Uterus (tissue), 2 donors: ENCODE data around the gene ZNF750.

Source experiments
- CTCF ChIP-seq, 4 experiments: fragments of 200-600 bp in 2 of 4; fragments of 450-650 bp in 2 of 4; sonication (generic) in 2 of 4; IDR thresholded peaks; one replicate each; pipeline ENCODE4 v1.5.1; 2016 to 2019; ENCODE audit warnings: antibody characterized with exemption in 4 of 4, mild to moderate bottlenecking in 2 of 4, moderate library complexity in 1 of 4
- POLR2A ChIP-seq, 2 donors: fragments of 450-650 bp; IDR thresholded peaks; one replicate each; pipeline ENCODE4 v1.6.1; 2016; ENCODE audit warnings: antibody characterized with exemption in 2 of 2, mild to moderate bottlenecking in 1 of 2, moderate library complexity in 1 of 2

- no peak for TF ChIP-seq CTCF (IDR thresholded peaks at IDR 0.05)
- no peak for TF ChIP-seq POLR2A (IDR thresholded peaks at IDR 0.05)
Measured at GRCh38 chr17:82832881-82833475, 6.8 kb downstream of the ZNF750 start.
